ENCODE results near the gene TTLL1. TPM values are rescaled to one million over a fixed set of nuclear protein-coding genes. Genes with fewer than 3 reads are reported as not detected.

The TTLL1 gene
- total RNA-seq, 1 experiment from 2014 or later: 4.1 TPM

Other genes with a start within 250 kb of the TTLL1 start
- gene ARFGAP3, start 232.1 kb downstream of the TTLL1 start, total RNA-seq (2022): 32.1 and 37.4 TPM in 2 replicates
- gene PACSIN2, start 74.2 kb downstream of the TTLL1 start, total RNA-seq (2022): 122 and 126 TPM in 2 replicates
- 13.3 and 17.6 TPM in 2 replicates for gene BIK, start 21.4 kb upstream of the TTLL1 start, total RNA-seq (2022)
- 23.5 and 23.8 TPM in 2 replicates for gene MCAT, start 54.0 kb upstream of the TTLL1 start, total RNA-seq (2022)
- 44.6 and 50.1 TPM in 2 replicates for gene TSPO, start 62.2 kb upstream of the TTLL1 start, total RNA-seq (2022)
- 46.4 and 52.5 TPM in 2 replicates for gene TTLL12, start 97.7 kb upstream of the TTLL1 start, total RNA-seq (2022)

All from Caco-2 (cell line).